Neural progenitor cell (in vitro differentiated cells): Measurements from ENCODE around the gene SOSTDC1.
"Not testable (repeated sequence)": the region's sequence is repeated elsewhere in the genome, so short reads cannot be mapped to it uniquely, and the experiment has no call there.

Source experiments
- EZH2 ChIP-seq: fragments of 200-600 bp; sonication (generic); IDR thresholded peaks from 2 replicates; pipeline ENCODE4 v1.6.1; 2017; ENCODE audit warnings: antibody characterized with exemption, mild to moderate bottlenecking, moderate library complexity
- EZH2phosphoT487 ChIP-seq: fragments of 200-600 bp; sonication (generic); IDR thresholded peaks from 2 replicates; pipeline ENCODE4 v1.6.1; 2017; ENCODE audit warnings: antibody characterized with exemption
- TF ChIP-seq, protein P1 (sequence below): fragments of 200-600 bp; sonication (generic); IDR thresholded peaks from 2 replicates; pipeline ENCODE4 v1.5.1; 2017; ENCODE audit warnings: antibody characterized with exemption, mild to moderate bottlenecking

- TF ChIP-seq, protein P1, sequence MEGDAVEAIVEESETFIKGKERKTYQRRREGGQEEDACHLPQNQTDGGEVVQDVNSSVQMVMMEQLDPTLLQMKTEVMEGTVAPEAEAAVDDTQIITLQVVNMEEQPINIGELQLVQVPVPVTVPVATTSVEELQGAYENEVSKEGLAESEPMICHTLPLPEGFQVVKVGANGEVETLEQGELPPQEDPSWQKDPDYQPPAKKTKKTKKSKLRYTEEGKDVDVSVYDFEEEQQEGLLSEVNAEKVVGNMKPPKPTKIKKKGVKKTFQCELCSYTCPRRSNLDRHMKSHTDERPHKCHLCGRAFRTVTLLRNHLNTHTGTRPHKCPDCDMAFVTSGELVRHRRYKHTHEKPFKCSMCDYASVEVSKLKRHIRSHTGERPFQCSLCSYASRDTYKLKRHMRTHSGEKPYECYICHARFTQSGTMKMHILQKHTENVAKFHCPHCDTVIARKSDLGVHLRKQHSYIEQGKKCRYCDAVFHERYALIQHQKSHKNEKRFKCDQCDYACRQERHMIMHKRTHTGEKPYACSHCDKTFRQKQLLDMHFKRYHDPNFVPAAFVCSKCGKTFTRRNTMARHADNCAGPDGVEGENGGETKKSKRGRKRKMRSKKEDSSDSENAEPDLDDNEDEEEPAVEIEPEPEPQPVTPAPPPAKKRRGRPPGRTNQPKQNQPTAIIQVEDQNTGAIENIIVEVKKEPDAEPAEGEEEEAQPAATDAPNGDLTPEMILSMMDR: not testable (repeated sequence)
- TF ChIP-seq EZH2, EZH2phosphoT487: not testable (repeated sequence)
These were observed 21.7 kb downstream of the SOSTDC1 start for GRCh38 chr7:16443871-16444270.
